ENCODE measurements around the gene SLC11A2. TPM values are rescaled to one million over a fixed set of nuclear protein-coding genes. Genes with fewer than 3 reads are reported as not detected.

SLC11A2 gene
- total RNA-seq, 1 donor from 2014 or later: 41.1 TPM

- Mint-ChIP-seq H3K27me3 (ENCODE audit: unreplicated experiment) (no peaks in the 10 kb centered on the region), H3K27ac (ENCODE audit: unreplicated experiment) (no peak overlapping the region), H3K4me3 (ENCODE audit: unreplicated experiment) (no peak overlapping the region), H3K36me3 (ENCODE audit: unreplicated experiment) (no peaks in the 10 kb centered on the region), H3K9me3 (ENCODE audit: unreplicated experiment) (no peaks in the 10 kb centered on the region), H3K4me1 (ENCODE audit: low read depth, unreplicated experiment) (peaks cover 2% of the 10 kb centered on the region)
- no peak for DNase-seq
- TF ChIP-seq CTCF (IDR thresholded peaks at IDR 0.05; ENCODE audit: partially characterized antibody, unreplicated experiment): no peak
Observed at GRCh38 chr12:50981319-50982239, 44.6 kb downstream of the SLC11A2 start.

- DNase-seq: no peak
- no peaks in the 10 kb centered on the region for H3K36me3 Mint-ChIP-seq (ENCODE audit: unreplicated experiment)
- no peaks in the 10 kb centered on the region for H3K9me3 Mint-ChIP-seq (ENCODE audit: unreplicated experiment)
- no peaks in the 10 kb centered on the region for H3K27me3 Mint-ChIP-seq (ENCODE audit: unreplicated experiment)
- no peak overlapping the region for H3K4me3 Mint-ChIP-seq (ENCODE audit: unreplicated experiment)
- no peak for TF ChIP-seq CTCF (IDR thresholded peaks at IDR 0.05; ENCODE audit: partially characterized antibody, unreplicated experiment)
- no peaks in the 10 kb centered on the region for H3K4me1 Mint-ChIP-seq (ENCODE audit: low read depth, unreplicated experiment)
- H3K27ac Mint-ChIP-seq (ENCODE audit: unreplicated experiment): no peak overlapping the region
Observed at GRCh38 chr12:50980545-50980944, 45.6 kb downstream of the SLC11A2 start.

- no peak for TF ChIP-seq CTCF (IDR thresholded peaks at IDR 0.05; ENCODE audit: partially characterized antibody, unreplicated experiment)
- Mint-ChIP-seq H3K9me3 (ENCODE audit: unreplicated experiment) (peaks cover under 1% of the 10 kb centered on the region), H3K4me1 (ENCODE audit: low read depth, unreplicated experiment) (no peaks in the 10 kb centered on the region), H3K27me3 (ENCODE audit: unreplicated experiment) (no peaks in the 10 kb centered on the region), H3K27ac (ENCODE audit: unreplicated experiment) (no peak overlapping the region), H3K4me3 (ENCODE audit: unreplicated experiment) (no peak overlapping the region), H3K36me3 (ENCODE audit: unreplicated experiment) (no peaks in the 10 kb centered on the region)
- DNase-seq: no peak
Observed at GRCh38 chr12:50979369-50980052, 46.7 kb downstream of the SLC11A2 start.

GRCh38 chr12:50971946-50972345 lies 54.2 kb downstream of the SLC11A2 start:
- peaks cover 10% of the 10 kb centered on the region for H3K36me3 Mint-ChIP-seq (ENCODE audit: unreplicated experiment)
- no peak for DNase-seq
- H3K27ac Mint-ChIP-seq (ENCODE audit: unreplicated experiment): no peak overlapping the region
- TF ChIP-seq CTCF (IDR thresholded peaks at IDR 0.05; ENCODE audit: partially characterized antibody, unreplicated experiment): no peak
- H3K27me3 Mint-ChIP-seq (ENCODE audit: unreplicated experiment): peaks cover 2% of the 10 kb centered on the region
- H3K4me3 Mint-ChIP-seq (ENCODE audit: unreplicated experiment): no peak overlapping the region
- H3K4me1 Mint-ChIP-seq (ENCODE audit: low read depth, unreplicated experiment): no peaks in the 10 kb centered on the region
- H3K9me3 Mint-ChIP-seq (ENCODE audit: unreplicated experiment): peaks cover 7% of the 10 kb centered on the region

- H3K4me1 Mint-ChIP-seq (ENCODE audit: low read depth, unreplicated experiment): no peaks in the 10 kb centered on the region
- no peak overlapping the region for H3K27ac Mint-ChIP-seq (ENCODE audit: unreplicated experiment)
- H3K27me3 Mint-ChIP-seq (ENCODE audit: unreplicated experiment): peaks cover 2% of the 10 kb centered on the region
- TF ChIP-seq CTCF (IDR thresholded peaks at IDR 0.05; ENCODE audit: partially characterized antibody, unreplicated experiment): no peak
- DNase-seq: no peak
- H3K9me3 Mint-ChIP-seq (ENCODE audit: unreplicated experiment): no peaks in the 10 kb centered on the region
- no peaks in the 10 kb centered on the region for H3K36me3 Mint-ChIP-seq (ENCODE audit: unreplicated experiment)
- no peak overlapping the region for H3K4me3 Mint-ChIP-seq (ENCODE audit: unreplicated experiment)
Observed at GRCh38 chr12:50964432-50964831, 61.8 kb downstream of the SLC11A2 start.

Data from glutamatergic neuron (in vitro differentiated cells).